ENCODE data around the gene TDRKH.
"Not testable (repeated sequence)": the region's sequence is repeated elsewhere in the genome, so short reads cannot be mapped to it uniquely, and the experiment has no call there.

DNA sequence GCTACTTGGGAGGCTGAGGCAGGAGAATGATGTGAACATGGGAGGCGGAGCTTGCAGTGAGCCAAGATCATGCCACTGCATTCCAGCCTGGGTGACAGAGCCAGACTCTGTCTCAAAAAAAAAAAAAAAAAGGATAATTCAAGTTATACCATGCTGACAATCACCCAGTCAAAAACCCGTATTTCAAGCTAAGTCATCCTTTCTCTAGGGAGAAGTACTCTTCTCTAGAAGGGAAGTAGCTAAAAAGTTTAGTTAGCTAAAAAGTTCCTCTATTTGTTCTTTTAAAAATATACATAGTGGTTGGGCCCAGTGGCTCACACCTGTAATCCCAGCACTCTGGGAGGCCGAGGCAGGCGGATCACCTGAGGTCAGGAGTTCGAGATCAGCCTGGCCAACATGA, 9.6 kb downstream of the TDRKH start:
- TF ChIP-seq ZNF225, FOXM1 (CRISPR knock-in tag; IDR thresholded peaks at IDR 0.05): not testable (repeated sequence)
- TF ChIP-seq, protein P1, sequence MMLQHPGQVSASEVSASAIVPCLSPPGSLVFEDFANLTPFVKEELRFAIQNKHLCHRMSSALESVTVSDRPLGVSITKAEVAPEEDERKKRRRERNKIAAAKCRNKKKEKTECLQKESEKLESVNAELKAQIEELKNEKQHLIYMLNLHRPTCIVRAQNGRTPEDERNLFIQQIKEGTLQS (CRISPR knock-in tag; IDR thresholded peaks at IDR 0.05), result not testable (repeated sequence)
